ENCODE results near the gene ZNF768.

DNA sequence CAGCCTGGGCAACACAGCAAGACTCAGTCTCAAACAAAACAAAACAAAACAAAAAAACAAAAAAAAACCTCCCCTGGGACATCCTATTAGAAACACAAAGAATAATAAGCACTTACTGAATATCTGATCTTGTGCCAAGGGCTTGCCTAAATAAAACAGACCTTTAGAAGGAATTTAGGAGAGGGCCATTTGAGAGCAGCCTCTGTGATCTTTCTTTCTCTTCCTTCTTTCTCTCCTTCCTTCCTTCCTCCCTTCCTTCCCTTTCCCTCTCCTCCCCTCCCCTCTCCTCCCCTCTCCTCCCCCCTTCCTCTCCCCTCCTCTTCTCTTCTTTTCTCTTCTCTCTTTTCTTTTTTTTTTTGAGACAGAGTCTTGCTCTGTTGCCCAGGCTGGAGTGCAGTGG is 41.5 kb downstream of the ZNF768 start:
- TF ChIP-seq, protein P1, sequence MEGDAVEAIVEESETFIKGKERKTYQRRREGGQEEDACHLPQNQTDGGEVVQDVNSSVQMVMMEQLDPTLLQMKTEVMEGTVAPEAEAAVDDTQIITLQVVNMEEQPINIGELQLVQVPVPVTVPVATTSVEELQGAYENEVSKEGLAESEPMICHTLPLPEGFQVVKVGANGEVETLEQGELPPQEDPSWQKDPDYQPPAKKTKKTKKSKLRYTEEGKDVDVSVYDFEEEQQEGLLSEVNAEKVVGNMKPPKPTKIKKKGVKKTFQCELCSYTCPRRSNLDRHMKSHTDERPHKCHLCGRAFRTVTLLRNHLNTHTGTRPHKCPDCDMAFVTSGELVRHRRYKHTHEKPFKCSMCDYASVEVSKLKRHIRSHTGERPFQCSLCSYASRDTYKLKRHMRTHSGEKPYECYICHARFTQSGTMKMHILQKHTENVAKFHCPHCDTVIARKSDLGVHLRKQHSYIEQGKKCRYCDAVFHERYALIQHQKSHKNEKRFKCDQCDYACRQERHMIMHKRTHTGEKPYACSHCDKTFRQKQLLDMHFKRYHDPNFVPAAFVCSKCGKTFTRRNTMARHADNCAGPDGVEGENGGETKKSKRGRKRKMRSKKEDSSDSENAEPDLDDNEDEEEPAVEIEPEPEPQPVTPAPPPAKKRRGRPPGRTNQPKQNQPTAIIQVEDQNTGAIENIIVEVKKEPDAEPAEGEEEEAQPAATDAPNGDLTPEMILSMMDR (conservative IDR thresholded peaks at IDR 0.05): no peak
- TF ChIP-seq EZH2 (IDR thresholded peaks at IDR 0.05; ENCODE audit: low read depth): no peak
